ENCODE results near the gene CENPP.

The CENPP gene

DNA sequence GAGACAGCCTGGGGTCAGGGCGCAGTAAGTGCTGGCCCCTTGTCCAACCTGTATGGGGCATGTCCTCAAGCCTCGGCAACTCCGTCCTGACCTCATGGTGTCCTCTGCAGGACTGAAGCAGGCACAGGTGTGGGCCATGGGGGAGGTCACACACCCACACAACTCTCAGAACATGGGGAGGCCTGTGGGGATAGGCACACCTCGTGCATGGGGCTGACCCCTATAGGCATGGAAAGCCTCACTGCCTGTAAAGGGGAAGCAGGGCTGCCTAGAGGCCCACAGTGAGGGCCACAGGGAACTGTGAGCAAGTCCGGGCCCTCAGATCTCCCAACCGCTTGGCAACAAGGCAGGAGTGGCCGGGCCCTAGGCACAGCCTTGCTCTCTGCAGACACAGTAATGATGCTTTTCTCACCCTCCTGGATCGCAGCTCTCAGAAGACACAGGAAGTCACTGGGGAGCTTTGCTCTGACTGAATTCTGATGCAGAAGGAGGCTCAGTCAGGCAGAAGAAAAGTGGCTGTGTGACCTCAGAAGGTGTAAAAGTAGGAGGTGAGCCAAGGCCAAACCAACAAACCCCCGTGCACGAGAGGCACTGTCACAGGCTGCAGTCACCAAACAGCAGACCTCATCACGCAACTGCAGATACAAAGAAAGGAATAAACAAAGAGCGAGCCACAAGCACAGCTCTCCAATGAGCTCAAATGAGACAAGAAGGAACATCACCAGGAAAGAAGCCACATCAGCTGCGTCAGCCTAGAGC, 338.8 kb downstream of the CENPP start:
- no peak for DNase-seq

DNA sequence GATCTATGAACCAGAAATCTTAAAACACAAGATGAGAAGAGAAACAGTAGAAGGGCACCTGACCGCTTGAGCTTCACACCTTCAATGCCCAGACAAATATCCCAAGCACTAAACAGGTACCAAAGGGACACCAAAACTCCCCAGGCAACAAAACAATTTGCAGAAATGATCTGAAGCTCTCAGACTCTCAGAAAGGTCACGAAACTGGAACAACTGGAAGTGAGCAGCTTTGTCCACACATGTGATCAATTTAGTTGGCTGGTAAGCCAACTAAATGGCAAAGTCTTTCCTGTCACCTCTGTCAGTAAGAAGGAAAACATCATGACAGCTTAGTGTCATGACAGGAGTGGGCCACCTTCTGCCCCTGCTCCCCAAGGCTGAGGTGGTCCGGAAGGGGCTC, 340.1 kb downstream of the CENPP start:
- no peak for DNase-seq

GRCh38 chr9:92666236-92666635, 340.5 kb downstream of the CENPP start:
- DNase-seq = no peak

DNA sequence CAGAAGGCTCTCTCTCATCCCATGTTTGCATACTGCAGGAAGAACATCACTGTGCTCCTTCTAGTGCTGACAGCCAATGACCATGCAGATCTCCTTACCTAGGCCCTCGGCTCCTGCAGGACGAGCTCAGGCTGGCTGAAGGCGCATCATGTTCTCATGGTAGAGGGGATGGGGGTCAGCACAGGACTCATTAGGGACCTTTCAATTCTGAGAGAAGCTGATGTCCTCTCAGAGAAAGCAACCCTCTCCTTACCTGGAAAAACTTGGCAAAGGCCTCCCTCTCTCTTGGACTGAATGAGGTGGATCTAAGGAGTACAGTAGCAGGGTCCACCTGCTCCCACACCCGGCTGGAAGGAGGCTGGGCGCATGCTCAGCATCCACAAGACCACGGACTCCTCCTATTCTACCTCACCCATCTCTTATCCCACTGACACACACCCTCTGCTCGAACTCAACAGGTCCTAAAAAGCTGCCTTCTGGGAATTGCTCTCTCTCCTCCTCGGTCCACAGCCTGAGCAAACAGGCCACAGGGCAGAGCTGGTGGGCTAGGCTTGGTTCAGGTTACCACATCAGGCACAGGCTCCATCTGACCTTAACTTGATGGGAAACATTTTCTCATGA, 341.3 kb downstream of the CENPP start:
- DNase-seq = no peak

DNA sequence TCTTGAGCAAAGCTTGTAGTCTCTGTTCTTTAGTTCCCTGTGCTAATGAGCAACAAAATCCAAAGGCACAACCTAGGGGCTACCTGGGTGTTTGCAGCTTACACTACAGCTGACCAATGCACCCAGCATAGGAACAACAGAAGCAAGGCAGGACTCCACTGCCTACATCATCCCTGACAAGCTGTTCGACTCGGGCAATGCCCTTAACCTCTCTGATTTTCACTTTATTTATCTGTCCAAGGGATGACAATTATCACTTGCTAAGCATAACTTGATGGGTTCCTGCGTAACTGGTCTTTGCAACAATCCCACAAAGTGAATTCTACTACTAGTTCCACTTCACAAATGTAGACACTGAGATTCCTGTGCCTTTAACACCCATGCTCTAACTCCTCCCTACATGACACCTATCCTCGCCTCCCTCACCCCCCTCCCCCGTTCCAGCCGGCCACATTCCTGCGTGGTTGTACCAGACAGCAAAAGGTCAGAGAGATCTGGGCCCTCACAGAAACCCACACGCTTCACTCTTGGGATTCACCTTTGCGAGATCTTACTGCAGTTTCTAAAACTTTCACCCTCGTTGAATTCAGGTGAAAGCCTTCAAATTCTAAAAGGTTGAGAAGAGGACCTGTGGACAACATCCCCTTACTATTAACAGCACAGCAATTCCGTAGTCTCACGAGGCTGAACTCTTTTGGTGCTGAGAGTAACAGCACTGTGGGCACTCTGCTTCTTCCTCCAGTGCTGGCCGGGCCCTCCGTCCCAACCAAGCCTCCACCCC, 343.2 kb downstream of the CENPP start:
- DNase-seq = peak; percentile 13

DNA sequence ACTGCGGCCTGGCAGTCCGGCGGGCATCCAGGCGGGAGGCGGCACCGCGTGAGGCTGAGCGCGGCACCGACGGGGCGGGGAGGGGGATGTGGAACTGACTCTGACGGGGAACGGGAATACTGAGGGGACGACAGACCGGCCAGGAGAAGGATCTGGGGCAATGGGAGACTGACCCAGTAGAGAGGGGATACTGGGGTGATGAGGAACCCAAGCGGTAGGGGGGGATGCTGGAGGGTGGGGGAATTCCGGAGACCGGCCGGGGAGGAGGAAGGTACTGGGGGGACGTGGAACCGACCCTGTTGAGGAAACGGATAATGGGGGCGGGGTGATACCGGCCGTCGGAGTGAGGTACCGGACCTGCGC, 343.8 kb downstream of the CENPP start:
- peak; percentile 14 for DNase-seq

Data from T-helper 9 cell (primary cell).